ENCODE measurements around the gene IRGC.

IRGC gene

DNA sequence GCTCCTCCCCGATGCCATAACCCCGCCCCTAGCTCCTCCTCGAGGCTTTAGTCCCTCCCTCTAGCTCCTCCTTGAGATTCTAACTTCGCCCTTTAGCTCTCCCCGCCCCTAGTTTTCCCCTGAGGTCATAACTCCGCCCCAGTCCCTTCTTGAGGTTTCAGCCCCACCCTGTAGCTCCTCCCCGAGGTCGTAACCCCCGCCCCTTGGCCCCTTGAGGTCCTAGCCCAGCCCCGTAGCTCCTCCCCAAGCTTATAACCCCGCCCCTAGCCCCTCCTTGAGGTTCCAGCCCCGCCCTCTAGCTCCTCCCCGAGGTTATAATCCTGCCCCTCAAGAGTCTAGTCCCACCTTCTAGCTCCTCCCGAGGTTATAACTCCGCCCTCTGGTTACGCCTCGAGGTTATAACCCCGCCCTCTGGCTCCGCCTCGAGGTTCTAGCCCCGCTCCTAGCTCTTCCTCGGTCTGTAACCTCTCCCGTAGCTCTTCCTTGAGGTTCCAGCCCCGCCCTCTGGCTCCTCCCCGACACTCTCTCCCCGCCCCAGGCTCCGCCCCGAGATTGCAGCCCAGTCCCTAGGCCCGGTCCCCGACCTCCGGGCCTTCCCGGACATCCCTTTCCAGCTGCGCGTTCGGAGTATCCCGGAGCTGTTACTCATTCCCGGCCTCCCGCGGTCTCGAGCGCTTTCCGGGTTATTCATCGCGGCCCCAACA, 47.3 kb upstream of the IRGC start:
- no peaks in the 10 kb centered on the region for H3K27me3 ChIP-seq (ENCODE audit: low read length)
- H3K79me2 ChIP-seq (ENCODE audit: insufficient read depth, low read length) = no peaks in the 10 kb centered on the region
- no peaks in the 10 kb centered on the region for H3K9me3 ChIP-seq (ENCODE audit: insufficient read depth, low read length)
- no peak overlapping the region for H3K4me3 ChIP-seq (ENCODE audit: insufficient read depth, low read length, poor library complexity, severe bottlenecking)
- no peak overlapping the region for H2AFZ ChIP-seq (ENCODE audit: low read depth, low read length, severe bottlenecking)
- TF ChIP-seq, protein P1, sequence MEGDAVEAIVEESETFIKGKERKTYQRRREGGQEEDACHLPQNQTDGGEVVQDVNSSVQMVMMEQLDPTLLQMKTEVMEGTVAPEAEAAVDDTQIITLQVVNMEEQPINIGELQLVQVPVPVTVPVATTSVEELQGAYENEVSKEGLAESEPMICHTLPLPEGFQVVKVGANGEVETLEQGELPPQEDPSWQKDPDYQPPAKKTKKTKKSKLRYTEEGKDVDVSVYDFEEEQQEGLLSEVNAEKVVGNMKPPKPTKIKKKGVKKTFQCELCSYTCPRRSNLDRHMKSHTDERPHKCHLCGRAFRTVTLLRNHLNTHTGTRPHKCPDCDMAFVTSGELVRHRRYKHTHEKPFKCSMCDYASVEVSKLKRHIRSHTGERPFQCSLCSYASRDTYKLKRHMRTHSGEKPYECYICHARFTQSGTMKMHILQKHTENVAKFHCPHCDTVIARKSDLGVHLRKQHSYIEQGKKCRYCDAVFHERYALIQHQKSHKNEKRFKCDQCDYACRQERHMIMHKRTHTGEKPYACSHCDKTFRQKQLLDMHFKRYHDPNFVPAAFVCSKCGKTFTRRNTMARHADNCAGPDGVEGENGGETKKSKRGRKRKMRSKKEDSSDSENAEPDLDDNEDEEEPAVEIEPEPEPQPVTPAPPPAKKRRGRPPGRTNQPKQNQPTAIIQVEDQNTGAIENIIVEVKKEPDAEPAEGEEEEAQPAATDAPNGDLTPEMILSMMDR (IDR thresholded peaks at IDR 0.05; ENCODE audit: insufficient read depth, low read length, poor library complexity, severe bottlenecking) = no peak
- no peak for TF ChIP-seq EZH2phosphoT487 (conservative IDR thresholded peaks at IDR 0.05; ENCODE audit: low read length)
- no peaks in the 10 kb centered on the region for H3F3A ChIP-seq (ENCODE audit: insufficient read depth)
- H3K9me2 ChIP-seq (replicated peaks; ENCODE audit: insufficient read depth, low read length) = no peaks in the 10 kb centered on the region
- no peaks in the 10 kb centered on the region for H3K36me3 ChIP-seq (ENCODE audit: low read length)
- H4K20me1 ChIP-seq (ENCODE audit: low read depth, low read length) = no peaks in the 10 kb centered on the region
- H3K9ac ChIP-seq (ENCODE audit: low read length) = no peak overlapping the region
- H3K27ac ChIP-seq (ENCODE audit: low read depth, low read length) = no peak overlapping the region
- no peak overlapping the region for H3K4me2 ChIP-seq (ENCODE audit: low read depth, low read length, poor library complexity, severe bottlenecking)

DNA sequence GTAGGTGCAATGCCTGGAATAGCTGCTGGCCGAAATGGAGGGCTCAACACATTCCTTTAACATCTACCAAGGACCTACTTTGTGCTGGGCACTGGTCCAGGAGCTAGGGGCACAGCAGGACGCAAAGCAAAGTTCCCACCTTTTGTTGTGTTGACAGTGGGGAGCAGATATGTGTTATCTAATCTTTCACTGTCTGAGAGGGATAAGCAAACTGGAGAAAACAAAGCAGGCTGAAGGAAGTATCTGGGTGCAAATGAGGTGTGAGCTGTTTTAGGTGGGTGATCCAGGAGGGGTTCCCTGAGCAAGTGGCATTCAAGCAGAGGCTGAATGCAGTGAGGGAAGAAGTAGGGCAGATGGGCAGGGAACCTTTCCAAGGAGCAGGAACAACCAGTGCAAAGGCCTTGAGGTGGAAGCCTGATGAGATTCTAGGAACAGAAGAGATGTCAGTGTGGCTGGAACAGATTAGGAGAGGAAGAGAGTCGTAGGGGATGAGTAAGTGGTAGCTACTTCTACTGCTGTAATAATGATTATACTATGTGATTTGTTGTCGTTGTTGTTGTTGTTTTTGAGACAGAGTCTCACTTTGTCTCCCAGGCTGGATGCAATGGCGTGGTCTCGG, 43.7 kb upstream of the IRGC start:
- Histone ChIP-seq H3K4me3 (ENCODE audit: insufficient read depth, low read length, poor library complexity, severe bottlenecking) (no peak overlapping the region), H3F3A (ENCODE audit: insufficient read depth) (no peaks in the 10 kb centered on the region), H4K20me1 (ENCODE audit: low read depth, low read length) (no peaks in the 10 kb centered on the region), H3K27ac (ENCODE audit: low read depth, low read length) (no peak overlapping the region), H3K9me3 (ENCODE audit: insufficient read depth, low read length) (no peaks in the 10 kb centered on the region), H3K9ac (ENCODE audit: low read length) (no peak overlapping the region), H3K36me3 (ENCODE audit: low read length) (no peaks in the 10 kb centered on the region), H3K79me2 (ENCODE audit: insufficient read depth, low read length) (no peaks in the 10 kb centered on the region), H3K4me2 (ENCODE audit: low read depth, low read length, poor library complexity, severe bottlenecking) (no peak overlapping the region), H3K9me2 (replicated peaks; ENCODE audit: insufficient read depth, low read length) (no peaks in the 10 kb centered on the region), H2AFZ (ENCODE audit: low read depth, low read length, severe bottlenecking) (no peak overlapping the region), H3K27me3 (ENCODE audit: low read length) (no peaks in the 10 kb centered on the region)
- no peak for TF ChIP-seq EZH2phosphoT487 (conservative IDR thresholded peaks at IDR 0.05; ENCODE audit: low read length)
- TF ChIP-seq, protein P1 (IDR thresholded peaks at IDR 0.05; ENCODE audit: insufficient read depth, low read length, poor library complexity, severe bottlenecking) = no peak

DNA sequence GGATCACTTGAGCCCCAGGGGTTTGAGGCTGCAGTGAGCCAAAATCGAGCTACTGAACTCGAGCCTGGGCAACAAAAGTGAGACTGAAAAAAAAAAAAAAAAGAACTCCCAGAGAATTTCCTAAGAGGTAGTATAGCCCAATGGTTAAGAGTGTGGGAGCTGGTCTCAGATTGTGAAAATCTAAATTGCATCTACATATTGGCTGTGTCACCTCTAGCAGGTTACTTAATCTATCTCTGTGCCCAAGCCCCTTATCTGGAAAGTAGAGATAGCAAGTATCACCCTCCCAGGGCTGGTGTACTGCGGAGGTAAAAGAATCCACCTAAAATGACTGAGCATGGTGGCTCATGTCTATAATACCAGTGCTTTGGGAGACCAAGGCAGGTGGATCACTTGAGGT, 42.2 kb upstream of the IRGC start:
- Histone ChIP-seq H4K20me1 (ENCODE audit: low read depth, low read length) (no peaks in the 10 kb centered on the region), H3F3A (ENCODE audit: insufficient read depth) (no peaks in the 10 kb centered on the region), H3K9me3 (ENCODE audit: insufficient read depth, low read length) (no peaks in the 10 kb centered on the region), H3K9ac (ENCODE audit: low read length) (no peak overlapping the region), H3K4me2 (ENCODE audit: low read depth, low read length, poor library complexity, severe bottlenecking) (no peak overlapping the region), H3K27me3 (ENCODE audit: low read length) (no peaks in the 10 kb centered on the region), H3K9me2 (replicated peaks; ENCODE audit: insufficient read depth, low read length) (no peaks in the 10 kb centered on the region), H3K27ac (ENCODE audit: low read depth, low read length) (no peak overlapping the region), H3K4me3 (ENCODE audit: insufficient read depth, low read length, poor library complexity, severe bottlenecking) (no peak overlapping the region), H2AFZ (ENCODE audit: low read depth, low read length, severe bottlenecking) (no peak overlapping the region), H3K79me2 (ENCODE audit: insufficient read depth, low read length) (no peaks in the 10 kb centered on the region), H3K36me3 (ENCODE audit: low read length) (no peaks in the 10 kb centered on the region)
- TF ChIP-seq EZH2phosphoT487 (conservative IDR thresholded peaks at IDR 0.05; ENCODE audit: low read length) = no peak
- TF ChIP-seq, protein P1 (IDR thresholded peaks at IDR 0.05; ENCODE audit: insufficient read depth, low read length, poor library complexity, severe bottlenecking) = no peak

Measured in SU-DHL-6 (cell line).